ENCODE measurements around the gene YPEL5.
"Not testable (repeated sequence)": the region's sequence is repeated elsewhere in the genome, so short reads cannot be mapped to it uniquely, and the experiment has no call there.

Gene YPEL5

GRCh38 chr2:30139131-30139870, 7.5 kb upstream of the YPEL5 start:
- FAIRE-seq: no peak

- no peak for FAIRE-seq
Observed at GRCh38 chr2:30141136-30141535, 5.7 kb upstream of the YPEL5 start.

- FAIRE-seq: no peak
Observed at GRCh38 chr2:30144260-30144659, 2.5 kb upstream of the YPEL5 start.

- not testable (repeated sequence) for FAIRE-seq
Observed at GRCh38 chr2:30144951-30145350, 1.9 kb upstream of the YPEL5 start.

GRCh38 chr2:30145826-30146336, 926 bp upstream of the YPEL5 start:
- FAIRE-seq: no peak

GRCh38 chr2:30147196-30147714, 448 bp downstream of the YPEL5 start:
- FAIRE-seq: no peak

- no peak for FAIRE-seq
Observed at GRCh38 chr2:30147715-30148610, 1.2 kb downstream of the YPEL5 start.

GRCh38 chr2:30148850-30149249, 2.0 kb downstream of the YPEL5 start:
- no peak for FAIRE-seq

- no peak for FAIRE-seq
Observed at GRCh38 chr2:30149513-30149912, 2.7 kb downstream of the YPEL5 start.

GRCh38 chr2:30149976-30150375, 3.2 kb downstream of the YPEL5 start:
- FAIRE-seq: no peak

GRCh38 chr2:30150786-30151185, 4.0 kb downstream of the YPEL5 start:
- FAIRE-seq: no peak

- FAIRE-seq: no peak
Observed at GRCh38 chr2:30152385-30152784, 5.6 kb downstream of the YPEL5 start.

GRCh38 chr2:30155202-30155601, 8.4 kb downstream of the YPEL5 start:
- FAIRE-seq: no peak

GRCh38 chr2:30155889-30156658, 9.3 kb downstream of the YPEL5 start:
- no peak for FAIRE-seq

- FAIRE-seq: no peak
Observed at GRCh38 chr2:30157616-30158015, 10.8 kb downstream of the YPEL5 start.

GRCh38 chr2:30159766-30160165, 13.0 kb downstream of the YPEL5 start:
- no peak for FAIRE-seq

GRCh38 chr2:30161929-30162706, 15.3 kb downstream of the YPEL5 start:
- no peak for FAIRE-seq

- no peak for FAIRE-seq
Observed at GRCh38 chr2:30162806-30163205, 16.0 kb downstream of the YPEL5 start.

- no peak for FAIRE-seq
Observed at GRCh38 chr2:30164131-30164925, 17.5 kb downstream of the YPEL5 start.

GRCh38 chr2:30165050-30165520, 18.3 kb downstream of the YPEL5 start:
- FAIRE-seq: peak; percentile 98

- FAIRE-seq: no peak
Observed at GRCh38 chr2:30165617-30166016, 18.8 kb downstream of the YPEL5 start.

All from G401.6 (cell line).